GM13976 (cell line): Measurements from ENCODE around the gene ANKRD2.
"Not testable (repeated sequence)": the region's sequence is repeated elsewhere in the genome, so short reads cannot be mapped to it uniquely, and the experiment has no call there.

Experiments
- DNase-seq: peaks from one replicate; pipeline ENCODE4 v3.0.0; 2012; ENCODE audit warnings: low spot score
- CTCF ChIP-seq: IDR thresholded peaks from 2 replicates; pipeline ENCODE4 v1.5.1; 2012; ENCODE audit warnings: borderline replicate concordance, mild to moderate bottlenecking; ENCODE audit not compliant: insufficient read depth; ENCODE audit errors: extremely low read depth, missing control alignments, control extremely low read depth
- in situ Hi-C: fragments of 300-500 bp; cut with MboI; formaldehyde crosslinking; loops from one replicate; pipeline ENCODE4 v1.12.0; 2022; ENCODE audit warnings: low sequenced_read_pairs, mixed read lengths, inconsistent platforms; ENCODE audit not compliant: unreplicated experiment

The ANKRD2 gene

DNA sequence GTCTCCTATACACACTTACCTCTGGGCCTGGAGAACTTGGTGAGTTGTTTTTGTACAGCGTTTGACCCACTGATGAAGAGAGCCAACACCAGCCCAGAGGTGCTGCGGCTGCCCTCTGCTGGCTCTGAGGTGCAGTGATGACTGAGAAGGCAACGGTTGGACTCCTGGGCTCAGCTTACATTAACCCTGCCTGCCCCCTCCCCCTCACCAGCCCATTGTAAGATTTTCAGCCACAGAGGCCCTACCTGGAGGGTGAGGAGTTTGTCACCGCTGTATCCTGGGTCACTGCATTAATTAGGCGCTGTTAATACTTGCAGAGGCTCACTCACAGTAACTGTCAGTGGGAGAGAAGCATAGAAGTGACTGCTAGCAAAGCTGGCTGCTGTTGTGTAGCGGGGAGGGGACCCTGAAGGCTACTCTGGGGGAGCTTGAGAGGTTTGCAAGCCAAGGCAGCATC, 19.0 kb upstream of the ANKRD2 start:
- peak; percentile 60 for DNase-seq
- in situ Hi-C loops = no loop called here

GRCh38 chr10:97554336-97554735, 18.2 kb upstream of the ANKRD2 start:
- DNase-seq, in situ Hi-C loops: not testable (repeated sequence)

More for the DNA sequence above, 19.0 kb upstream of the ANKRD2 start:
- peak; percentile 59 for TF ChIP-seq CTCF

DNA sequence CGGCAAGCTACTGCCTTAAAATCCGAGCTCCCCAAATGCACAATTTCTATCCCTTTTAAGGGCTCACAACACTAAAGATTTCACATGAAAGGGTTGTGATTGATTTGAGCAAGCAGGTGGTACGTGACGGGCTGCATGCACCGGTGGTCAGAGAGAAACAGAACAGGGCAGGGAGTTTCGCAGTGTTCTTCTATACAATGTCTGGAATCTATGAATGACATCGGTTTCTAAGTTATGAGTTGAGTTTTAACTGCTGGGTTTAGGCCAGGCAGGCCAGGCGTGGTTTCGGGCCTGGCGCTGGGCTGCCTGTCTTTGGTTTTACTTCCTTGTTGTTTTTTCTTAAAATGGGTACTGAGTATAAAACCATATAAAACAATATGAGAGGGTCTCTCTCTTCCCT, 17.0 kb upstream of the ANKRD2 start:
- DNase-seq, in situ Hi-C loops: not testable (repeated sequence)

GRCh38 chr10:97560731-97561381, 11.7 kb upstream of the ANKRD2 start:
- not testable (repeated sequence) for DNase-seq

GRCh38 chr10:97561386-97562077, 11.0 kb upstream of the ANKRD2 start:
- DNase-seq, in situ Hi-C loops: not testable (repeated sequence)

More at GRCh38 chr10:97560731-97561381, 11.7 kb upstream of the ANKRD2 start:
- in situ Hi-C loops = not testable (repeated sequence)

GRCh38 chr10:97562329-97562728, 10.2 kb upstream of the ANKRD2 start:
- in situ Hi-C loops, DNase-seq: not testable (repeated sequence)

DNA sequence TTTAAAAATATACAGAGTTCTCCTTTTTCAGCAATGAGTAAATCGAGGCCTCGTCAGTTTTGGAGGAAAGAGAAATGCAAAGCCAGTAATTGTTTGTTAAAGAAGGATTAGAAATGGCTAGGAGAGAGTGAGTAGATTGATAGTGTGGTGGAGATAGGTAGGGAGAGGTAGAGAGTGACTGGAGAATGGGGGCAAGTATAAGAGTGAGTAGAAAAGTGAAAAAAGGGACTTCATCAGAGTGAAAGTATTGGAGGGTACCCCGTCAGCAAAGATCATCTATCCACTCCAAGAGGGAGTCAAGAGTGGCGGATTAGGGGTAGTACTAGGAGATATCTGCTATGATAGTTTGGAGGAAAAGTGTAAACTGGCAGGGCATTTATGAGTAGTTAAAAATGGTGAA, 9.2 kb upstream of the ANKRD2 start:
- no peak for DNase-seq
- in situ Hi-C loops = no loop called here
- TF ChIP-seq CTCF = no peak

DNA sequence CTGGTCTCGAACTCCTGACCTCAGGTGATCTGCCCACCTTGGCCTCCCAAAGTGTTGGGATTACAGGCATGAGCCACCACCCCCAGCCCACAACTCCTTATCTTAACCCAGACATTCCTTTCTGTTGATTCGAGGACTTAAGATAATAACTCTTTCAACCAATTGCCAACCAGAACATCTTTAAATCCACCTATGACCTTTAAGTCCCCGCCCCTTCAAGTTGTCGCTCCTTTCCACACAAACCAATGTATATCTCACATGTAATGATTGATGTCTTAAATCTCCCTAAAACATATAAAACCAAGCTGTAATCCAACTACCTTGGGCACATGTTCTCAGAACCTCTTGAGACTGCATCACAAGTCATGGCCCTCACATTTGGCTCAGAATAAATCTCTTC, 7.8 kb upstream of the ANKRD2 start:
- no peak for TF ChIP-seq CTCF
- in situ Hi-C loops = no loop called here
- DNase-seq = no peak

DNA sequence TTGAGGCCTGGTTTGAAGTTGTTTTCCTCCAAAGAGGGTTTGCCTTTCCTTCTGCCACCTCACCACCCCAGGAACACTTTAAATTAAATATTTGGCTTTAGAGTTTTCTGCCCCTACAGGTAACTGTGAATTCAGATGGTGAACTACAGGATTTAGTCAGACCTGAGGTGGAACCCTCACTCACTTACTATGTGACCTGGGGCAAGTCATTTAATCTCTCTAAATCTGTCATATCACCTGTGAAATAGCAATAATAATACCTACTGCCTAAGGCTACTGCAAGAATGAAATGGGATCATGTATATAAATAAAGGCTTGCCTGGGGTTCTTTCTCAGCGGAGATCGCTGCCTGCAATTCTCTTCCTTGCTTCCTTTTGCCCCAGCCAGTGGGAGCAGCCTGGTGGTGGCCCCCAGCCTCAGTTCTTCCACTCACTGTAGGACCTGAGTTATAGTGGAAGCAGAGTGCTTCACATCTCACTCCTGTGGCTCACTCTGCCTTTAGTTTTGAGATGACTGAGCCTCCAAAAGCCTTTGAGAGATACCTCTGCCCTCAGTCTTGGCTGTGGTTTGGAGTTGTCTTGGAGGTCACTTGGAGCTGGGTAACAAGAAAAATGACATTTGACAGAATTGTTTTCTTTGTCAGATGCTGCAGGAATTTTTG, 6.1 kb upstream of the ANKRD2 start:
- DNase-seq = no peak
- TF ChIP-seq CTCF = no peak
- in situ Hi-C loops = no loop called here
